Suppressor macrophage treated with lipopolysaccharide for 4 hours (primary cell): ENCODE data around the gene DENND2A.

Experiments used
- DNase-seq: peaks from one replicate; pipeline ENCODE4 v3.0.0-alpha.2; 2020

Gene DENND2A

GRCh38 chr7:140611641-140612040 lies 29.0 kb downstream of the DENND2A start:
- no peak for DNase-seq

- DNase-seq, result no peak
Measured at GRCh38 chr7:140610204-140611165, 30.1 kb downstream of the DENND2A start.

- no peak for DNase-seq
Measured at GRCh38 chr7:140609646-140610045, 31.0 kb downstream of the DENND2A start.

DNA sequence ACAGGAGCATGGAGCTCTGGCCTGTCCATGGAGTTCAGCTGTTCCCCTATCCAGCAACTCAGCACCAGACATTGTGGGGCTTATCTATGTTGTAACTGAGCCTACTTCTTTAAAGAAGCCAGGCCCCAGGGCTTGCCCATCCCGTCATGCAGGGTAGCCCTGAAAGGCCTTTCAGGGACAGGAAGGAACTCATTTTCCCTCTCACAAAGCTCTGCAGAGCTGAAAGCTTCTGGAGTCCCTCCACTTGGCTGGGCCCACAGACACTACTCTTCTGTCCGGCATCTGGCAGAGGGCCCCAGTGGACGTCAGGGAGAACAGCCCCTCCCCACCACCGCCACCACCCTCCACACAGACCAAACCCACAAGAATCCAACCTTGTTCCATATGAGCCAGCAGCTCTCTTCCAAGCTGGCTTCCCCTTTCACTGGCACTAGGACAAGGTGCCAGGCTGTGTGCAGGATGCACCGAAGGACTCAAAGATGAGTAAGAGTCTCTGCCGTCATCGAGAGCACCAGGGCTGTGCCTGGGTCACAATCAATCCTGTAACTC lies 33.1 kb downstream of the DENND2A start:
- no peak for DNase-seq

DNA sequence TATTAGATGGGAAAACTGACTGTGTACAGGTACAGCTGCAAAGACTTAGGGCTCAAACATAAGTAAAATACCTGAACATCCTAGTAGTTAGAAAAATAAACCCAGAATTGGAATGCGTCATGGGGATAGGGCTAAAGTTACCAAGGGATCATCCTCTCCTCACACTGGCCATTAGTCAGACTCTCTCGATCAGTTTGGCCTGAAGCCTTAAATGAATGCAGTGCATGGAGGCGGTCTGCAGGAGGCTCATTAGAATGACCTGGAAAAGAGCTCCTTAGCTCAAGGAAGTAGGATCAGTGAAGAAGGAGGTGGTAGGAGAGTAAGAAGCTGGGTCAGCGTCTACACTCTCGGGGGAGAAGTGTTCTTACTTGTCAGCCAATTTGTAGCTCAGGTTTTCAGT lies 35.3 kb downstream of the DENND2A start:
- DNase-seq, result no peak

GRCh38 chr7:140604760-140605159 lies 35.9 kb downstream of the DENND2A start:
- no peak for DNase-seq

DNA sequence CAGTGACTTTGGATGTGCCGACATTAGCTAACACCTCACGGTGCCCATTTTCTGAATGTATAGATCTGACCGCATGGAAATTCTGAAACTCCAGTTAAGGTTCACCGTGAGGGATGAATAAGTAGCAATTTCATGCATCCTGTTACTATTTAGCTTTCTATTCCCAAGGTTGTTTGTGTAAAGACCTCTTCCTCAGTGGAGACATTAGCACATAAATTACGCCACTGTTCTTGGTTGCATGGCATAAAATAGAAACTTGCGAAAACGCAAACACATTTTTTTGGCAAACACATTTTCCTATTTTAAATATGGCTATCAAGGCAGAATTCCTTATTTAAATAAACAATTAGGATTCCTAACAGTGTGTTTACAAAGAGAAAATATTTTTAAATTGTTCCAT lies 36.5 kb downstream of the DENND2A start:
- no peak for DNase-seq

GRCh38 chr7:140601566-140602174 lies 38.9 kb downstream of the DENND2A start:
- DNase-seq, result no peak

DNA sequence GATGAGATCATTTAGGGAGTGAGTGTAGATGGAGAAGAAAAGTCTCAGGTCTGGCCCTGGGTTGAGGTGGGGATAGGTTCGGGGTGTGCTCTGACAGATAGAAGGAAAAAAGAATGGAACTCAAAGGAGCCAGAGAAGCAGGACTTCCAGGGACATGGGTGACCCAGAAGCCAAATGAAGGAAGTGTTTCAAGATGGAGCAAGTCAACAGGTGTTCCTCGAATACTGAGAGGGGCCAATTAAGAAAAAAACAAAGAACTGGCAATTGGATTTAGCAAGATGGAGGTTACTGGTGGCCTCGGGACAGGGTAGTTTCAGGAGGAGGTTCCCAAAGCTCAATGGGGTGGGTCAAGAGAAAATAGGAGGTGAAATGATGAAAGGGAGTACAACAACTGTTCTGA lies 40.3 kb downstream of the DENND2A start:
- no peak for DNase-seq

GRCh38 chr7:140597428-140597949 lies 43.1 kb downstream of the DENND2A start:
- no peak for DNase-seq

DNA sequence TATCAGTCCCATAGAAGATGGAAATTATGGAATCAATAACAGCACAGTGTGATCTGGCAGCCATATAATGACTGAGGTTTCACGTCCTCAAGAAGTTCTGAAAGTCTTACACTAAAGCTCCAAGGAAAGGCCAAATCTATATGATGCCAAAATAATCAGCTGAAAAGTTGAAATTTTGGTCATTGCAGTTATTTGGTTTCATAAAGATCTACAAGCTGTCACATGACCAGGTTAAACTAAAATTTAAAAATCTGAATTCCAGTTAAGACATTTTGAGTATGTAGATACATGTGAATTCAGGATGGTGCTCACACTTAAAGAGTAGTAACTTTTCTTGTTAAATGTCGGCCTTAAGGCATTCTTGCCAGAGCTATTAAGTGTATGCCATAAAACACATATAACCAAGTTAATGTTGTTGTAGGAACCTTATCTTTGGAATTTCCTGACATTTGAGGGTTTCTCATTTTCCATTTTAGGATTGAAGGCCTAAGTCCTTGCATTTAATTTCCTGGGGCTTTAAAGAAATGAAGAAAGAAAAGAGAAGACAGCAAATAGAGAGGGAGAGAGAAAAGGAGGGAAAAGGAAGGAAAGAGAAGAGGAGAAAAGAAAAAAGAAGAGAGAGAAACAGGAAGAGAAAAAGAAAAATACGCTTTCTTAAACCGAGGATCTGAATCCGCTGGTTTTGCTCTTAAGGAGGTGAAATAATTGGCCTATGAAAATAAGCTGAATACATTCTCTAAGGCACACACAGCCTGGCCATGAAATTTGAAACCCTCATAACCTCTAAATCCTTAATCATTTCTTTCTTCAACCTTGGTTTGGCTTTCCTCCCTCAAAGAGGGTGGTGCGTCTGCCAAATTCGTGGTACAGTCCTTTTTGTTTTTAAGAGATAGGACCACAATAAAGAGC lies 43.8 kb downstream of the DENND2A start:
- DNase-seq, result no peak

DNA sequence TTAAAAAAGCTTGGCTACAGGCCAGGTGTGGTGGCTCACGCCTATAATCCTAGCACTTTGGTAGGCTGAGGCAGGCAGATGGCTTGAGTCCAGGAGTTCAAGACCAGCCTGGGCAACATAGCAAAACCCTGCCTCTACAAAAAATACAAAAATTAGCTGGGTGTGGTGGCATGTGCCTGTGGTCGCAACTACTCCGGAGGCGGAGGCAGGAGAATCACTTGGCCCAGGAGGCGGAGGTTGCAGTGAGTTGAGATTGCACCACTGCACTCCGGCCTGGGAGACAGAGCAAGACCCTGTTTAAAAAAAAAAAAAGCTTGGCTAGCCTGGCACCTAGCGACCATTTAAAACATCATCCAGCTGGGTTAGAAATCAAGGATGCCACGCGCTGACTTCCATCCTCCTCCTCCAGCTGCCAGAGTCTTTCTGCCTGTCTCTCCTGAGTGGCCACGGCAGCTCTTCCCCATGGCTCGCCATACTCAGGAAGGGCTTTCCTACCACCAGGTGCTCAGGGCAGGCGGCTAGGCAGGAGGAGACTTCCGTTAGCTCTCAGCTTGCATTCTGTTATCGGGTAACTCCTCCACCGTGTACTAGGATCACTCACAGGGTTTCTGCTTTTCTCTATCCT lies 45.0 kb downstream of the DENND2A start:
- DNase-seq, result no peak

DNA sequence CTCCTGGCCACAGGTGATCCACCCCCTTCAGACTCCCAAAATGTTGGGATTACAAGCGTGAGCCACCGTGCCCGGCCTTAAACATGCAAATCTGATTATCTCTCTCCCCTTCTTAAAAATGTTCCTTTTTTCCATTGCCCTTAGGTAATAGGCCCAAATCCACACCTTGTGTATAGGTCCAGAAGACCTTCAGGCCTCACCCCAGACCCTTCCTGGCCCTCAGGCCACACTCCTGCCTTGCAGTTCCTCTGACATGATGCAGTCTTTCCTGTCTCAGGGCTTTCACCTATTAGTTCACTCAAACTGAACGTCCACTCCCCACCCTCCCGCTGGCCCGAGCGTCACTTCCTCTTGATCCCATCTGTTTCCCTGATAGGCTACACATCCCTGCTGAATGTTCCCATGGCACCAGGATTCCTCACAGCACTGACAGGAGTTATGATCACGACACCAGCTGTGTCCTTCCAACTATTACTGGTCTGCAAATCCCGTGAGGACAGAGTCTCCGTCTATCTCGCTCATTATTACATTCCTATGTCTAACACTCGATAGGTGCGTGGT lies 46.4 kb downstream of the DENND2A start:
- DNase-seq, result no peak

GRCh38 chr7:140593672-140593982 lies 47.0 kb downstream of the DENND2A start:
- no peak for DNase-seq

DNA sequence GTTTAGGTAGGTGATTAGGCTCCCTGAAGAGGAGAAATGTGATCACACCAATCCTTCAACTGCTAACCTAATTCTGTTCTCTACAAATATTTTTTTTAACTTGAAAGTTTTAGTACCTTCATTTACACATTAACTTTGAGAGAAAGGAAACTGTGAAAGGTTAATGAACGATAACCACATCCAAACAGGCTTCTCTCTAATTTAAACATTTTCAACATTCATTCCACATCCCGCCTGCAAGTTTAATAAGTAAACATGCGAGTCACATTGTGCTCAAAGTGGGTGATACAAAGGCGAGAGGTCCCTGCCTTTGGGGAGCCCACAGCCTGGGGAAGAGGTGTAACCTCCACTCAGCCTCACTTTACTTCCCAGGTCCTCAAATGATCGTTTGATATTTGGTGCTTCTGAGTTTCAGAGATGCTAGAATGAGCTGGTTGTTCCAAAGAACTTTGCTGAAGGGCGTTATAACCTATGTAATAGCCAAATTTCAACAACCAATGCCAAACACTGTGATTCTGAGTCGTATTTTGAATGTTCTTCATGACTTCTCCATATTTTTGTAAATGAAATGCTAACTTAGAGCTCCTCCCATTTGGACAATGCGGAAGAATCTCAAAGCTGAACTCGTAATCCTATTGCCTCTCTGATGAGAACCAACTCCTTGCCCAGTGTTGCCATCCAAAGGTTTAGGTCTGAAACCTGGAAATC lies 47.5 kb downstream of the DENND2A start:
- no peak for DNase-seq

DNA sequence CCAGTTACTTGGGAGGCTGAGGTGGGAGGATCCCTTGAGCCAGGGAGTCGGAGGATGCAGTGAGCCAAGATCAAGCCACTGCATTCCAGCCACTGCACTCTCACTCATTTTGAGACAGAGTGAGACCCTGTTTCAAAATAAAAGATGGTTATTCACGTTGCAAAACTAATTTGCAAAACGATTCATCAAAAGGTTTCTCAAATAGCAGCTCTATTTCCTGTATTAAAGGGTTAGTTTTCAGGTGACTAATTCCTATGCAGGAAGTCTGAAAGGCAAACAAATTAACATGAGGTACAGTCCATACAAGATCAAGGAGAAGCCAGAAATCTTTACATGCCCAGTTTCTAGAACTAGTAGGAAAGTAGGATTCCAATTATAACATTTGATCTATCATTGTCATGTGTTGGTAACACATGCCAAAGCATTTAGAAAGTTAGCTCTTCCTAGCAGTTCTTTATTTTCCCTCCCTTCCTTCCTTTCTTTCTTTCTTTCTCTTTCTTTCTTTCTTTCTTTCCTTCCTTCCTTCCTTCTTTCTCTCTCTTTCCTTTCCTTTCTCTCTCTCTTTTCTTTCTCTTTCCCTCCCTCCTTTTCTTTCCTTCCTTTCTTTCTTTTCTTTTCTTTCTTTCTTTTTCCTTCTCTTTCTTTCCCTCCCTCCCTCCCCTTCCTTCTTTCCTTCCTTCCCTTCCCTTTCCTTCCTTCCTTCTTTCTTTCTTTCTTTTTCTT lies 49.3 kb downstream of the DENND2A start:
- no peak for DNase-seq

GRCh38 chr7:140587243-140587642 lies 53.4 kb downstream of the DENND2A start:
- no peak for DNase-seq

- no peak for DNase-seq
Measured at GRCh38 chr7:140586516-140586915, 54.1 kb downstream of the DENND2A start.

DNA sequence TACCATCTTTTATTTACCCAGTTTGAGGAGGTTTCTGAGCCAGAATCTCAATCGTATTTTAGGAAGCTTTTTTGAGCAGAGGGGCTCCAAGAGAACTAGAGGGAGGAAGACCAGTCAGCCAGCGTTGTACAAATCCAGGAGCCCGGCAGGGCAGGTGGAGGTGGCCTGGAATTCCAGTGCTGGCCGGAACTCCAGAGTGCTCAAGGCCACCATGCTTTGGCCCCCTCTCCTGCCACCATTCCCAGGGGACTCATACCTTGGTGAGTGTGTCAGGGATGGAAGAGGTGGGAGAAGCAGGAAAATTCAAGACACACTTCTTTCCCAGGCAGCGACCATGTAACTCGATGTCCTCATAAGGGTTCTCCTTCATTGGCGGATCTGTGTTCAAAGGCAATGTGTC lies 55.3 kb downstream of the DENND2A start:
- DNase-seq, result no peak

DNA sequence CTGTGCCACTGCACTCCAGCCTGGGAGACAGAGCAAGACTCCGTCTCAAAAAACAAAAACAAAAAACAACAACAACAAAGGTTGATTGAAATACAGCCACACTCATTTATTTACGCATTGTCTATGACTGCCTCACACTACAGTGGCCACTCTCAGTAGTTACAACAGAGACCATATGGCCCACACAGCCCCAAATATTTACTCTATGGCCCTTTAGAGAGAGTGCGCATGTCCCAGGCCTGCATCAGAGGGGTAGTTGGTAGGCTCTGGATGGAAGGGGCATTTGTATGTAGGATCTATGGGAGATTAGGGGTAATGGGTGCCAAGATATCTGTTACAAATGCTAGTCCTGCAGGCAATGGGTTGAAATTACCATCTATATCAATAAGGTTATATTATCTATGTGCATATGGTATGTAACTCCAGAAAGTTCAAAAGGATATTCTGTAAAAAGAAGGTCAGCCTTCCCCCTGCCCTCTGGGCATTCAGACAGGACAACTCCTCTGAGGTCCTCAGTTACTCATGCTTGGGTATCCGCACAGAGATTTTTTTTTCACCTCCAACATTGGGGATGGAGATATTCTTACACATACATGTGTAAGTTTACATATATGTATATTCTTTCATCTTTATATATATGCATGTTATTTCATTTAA lies 56.3 kb downstream of the DENND2A start:
- no peak for DNase-seq
